Retinal pigment epithelial cell (primary cell): Measurements from ENCODE around the gene RGS1.

Experiments
- DNase-seq: peaks from one replicate; pipeline ENCODE4 v3.0.0-alpha.2; 2010; ENCODE audit warnings: low read depth
- H3K4me3 ChIP-seq: 2 replicates; pipeline ENCODE4 v1.5.1; 2011; ENCODE audit warnings: mild to moderate bottlenecking, low read length, control low read depth, moderate library complexity
- TF ChIP-seq, protein P1 (sequence below): conservative IDR thresholded peaks from 2 replicates; pipeline ENCODE4 v1.5.1; 2011; ENCODE audit warnings: low read depth, low read length, control low read depth, inconsistent platforms

Gene RGS1

GRCh38 chr1:192627901-192628300, 52.3 kb downstream of the RGS1 start:
- TF ChIP-seq, protein P1, sequence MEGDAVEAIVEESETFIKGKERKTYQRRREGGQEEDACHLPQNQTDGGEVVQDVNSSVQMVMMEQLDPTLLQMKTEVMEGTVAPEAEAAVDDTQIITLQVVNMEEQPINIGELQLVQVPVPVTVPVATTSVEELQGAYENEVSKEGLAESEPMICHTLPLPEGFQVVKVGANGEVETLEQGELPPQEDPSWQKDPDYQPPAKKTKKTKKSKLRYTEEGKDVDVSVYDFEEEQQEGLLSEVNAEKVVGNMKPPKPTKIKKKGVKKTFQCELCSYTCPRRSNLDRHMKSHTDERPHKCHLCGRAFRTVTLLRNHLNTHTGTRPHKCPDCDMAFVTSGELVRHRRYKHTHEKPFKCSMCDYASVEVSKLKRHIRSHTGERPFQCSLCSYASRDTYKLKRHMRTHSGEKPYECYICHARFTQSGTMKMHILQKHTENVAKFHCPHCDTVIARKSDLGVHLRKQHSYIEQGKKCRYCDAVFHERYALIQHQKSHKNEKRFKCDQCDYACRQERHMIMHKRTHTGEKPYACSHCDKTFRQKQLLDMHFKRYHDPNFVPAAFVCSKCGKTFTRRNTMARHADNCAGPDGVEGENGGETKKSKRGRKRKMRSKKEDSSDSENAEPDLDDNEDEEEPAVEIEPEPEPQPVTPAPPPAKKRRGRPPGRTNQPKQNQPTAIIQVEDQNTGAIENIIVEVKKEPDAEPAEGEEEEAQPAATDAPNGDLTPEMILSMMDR, result no peak
- H3K4me3 ChIP-seq, result no peak overlapping the region
- DNase-seq, result no peak

DNA sequence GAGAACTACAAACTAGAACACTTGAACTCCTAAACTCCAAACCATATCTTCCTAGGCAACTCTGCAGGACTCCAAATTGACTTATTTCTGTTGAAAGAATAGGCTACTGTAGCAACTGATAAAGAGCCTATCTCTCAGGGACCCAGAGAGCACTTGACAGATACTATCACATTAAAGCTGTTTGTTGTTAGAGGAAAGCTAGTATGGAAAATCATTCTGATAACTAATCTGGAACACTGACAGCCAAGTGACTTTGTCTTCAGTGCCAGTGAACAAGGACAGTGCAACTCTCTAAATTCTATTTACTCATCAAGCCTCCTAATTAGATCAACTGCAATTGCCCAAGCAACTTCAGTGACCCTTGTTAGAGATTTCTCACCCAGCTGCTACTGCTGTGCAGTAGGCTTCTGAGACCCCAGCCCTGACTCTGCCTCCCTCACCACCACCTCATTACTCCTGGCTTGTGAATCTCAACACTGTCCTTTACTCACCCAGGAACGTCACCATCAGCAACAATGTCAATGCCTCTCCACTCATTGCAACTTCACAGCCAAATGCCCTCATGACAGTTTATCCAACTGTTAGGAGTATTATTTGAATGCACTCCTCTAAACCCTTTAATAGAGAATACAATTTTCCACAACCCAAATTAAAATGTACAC, 53.0 kb downstream of the RGS1 start:
- no peak for DNase-seq
- no peak overlapping the region for H3K4me3 ChIP-seq
- TF ChIP-seq, protein P1, result no peak

DNA sequence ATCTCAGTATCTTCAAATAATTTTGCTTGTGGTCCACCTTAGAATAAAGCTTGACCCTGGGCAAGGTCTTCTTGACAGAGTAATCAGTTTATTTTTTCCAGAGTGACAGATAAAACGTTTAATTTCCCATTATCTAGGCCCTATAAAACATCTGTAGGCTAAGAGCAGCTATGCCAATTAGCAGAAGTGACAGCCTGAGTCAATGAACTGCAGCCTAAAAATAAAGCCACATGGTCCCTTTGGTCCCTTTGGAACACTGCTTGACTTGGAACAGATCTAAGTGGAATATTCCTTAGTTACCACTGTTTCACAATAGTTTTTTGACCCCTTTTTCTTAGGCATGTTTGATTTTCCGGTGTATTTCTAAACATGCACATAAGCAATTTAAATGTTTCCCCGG, 54.0 kb downstream of the RGS1 start:
- TF ChIP-seq, protein P1, result no peak
- no peak overlapping the region for H3K4me3 ChIP-seq
- no peak for DNase-seq
